Epithelial cell of prostate (primary cell): ENCODE data around the gene AIFM3.
"Not testable (repeated sequence)": the region's sequence is repeated elsewhere in the genome, so short reads cannot be mapped to it uniquely, and the experiment has no call there.

Experiments used
- DNase-seq: peaks from one replicate; pipeline ENCODE4 v3.0.0-alpha.2; 2011; ENCODE audit warnings: low read depth, low spot score
- H3K27ac ChIP-seq: fragments of 450-650 bp; 2 replicates; pipeline ENCODE4 v1.5.1; 2017; ENCODE audit warnings: mild to moderate bottlenecking

Gene AIFM3

DNA sequence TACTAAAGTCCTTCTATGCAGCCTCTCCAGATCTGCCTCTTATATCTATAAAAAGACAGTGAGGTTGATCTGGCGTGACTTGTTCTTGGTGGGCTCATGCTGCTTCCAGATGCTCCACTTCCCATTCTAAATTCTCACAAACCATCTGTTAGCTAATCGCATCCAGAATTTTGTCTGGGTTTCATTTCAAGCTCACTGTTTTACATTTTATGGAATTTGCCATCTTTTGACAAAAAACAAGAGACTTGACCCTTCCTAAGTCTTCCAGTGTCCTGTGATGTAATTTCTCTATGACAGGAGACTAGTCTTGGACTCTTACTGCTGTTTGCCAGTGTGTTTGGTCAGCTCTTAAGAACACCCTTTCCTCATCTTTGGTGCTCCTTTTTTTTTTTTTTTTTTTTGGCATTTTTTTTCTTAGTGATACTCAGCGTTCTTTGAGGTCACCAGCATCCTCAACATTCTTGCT is 26.8 kb upstream of the AIFM3 start:
- H3K27ac ChIP-seq: peak overlapping the region; percentile 0
- DNase-seq: no peak

DNA sequence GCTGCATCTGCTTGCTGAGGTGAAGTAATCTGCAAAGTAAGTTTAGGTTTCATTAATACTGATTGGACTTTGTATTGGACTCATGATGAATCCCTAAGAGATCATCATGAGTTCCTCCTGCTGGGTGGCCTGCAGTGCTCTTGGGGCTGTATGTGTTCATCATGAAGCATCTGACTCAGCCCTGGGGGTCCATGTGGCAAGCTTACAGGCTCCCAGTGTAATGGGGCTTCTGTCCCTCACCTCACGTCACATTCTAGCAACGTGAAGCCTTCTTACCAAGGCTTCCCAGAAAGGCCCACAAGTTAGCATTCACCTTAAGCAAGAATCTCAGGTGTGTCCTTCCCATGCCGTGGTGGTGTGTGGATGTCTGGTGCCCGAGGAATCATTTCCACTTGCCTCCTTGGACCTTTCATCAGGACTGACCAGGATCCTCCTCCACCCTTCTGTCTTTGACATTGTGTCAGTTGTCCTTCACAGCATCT is 26.1 kb upstream of the AIFM3 start:
- DNase-seq: no peak
- H3K27ac ChIP-seq: peak overlapping the region; percentile 0

DNA sequence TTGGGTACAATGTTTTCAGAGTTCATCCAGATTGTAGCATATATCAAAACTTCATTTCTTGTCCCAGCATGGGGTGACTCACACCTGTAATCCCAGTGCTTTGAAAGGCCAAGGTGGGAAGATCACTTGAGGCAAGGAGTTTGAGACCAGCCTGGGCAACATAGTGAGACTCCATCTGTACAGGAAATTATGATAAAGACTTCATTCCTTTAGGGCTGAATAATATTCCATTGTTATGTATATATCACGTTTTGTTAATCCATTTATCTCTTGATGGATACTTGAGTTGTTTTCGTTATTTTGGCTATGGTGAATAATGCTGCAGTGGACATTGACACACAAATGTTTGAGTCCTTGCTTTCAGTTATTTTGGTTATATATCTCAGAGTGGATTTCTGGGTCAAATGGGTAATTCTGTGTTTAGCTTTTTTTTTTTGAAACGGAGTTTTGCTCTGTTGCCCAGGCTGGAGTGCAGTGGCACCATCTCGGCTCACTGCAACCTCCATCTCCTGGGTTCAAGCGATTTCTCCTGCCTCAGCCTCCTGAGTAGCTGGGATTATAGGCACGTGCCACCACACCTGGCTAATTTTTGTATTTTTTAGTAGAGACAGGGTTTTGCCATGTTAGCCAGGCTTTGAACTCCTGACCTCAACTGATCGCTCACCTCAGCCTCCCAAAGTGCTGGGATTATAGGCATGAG is 24.7 kb upstream of the AIFM3 start:
- DNase-seq: not testable (repeated sequence)

DNA sequence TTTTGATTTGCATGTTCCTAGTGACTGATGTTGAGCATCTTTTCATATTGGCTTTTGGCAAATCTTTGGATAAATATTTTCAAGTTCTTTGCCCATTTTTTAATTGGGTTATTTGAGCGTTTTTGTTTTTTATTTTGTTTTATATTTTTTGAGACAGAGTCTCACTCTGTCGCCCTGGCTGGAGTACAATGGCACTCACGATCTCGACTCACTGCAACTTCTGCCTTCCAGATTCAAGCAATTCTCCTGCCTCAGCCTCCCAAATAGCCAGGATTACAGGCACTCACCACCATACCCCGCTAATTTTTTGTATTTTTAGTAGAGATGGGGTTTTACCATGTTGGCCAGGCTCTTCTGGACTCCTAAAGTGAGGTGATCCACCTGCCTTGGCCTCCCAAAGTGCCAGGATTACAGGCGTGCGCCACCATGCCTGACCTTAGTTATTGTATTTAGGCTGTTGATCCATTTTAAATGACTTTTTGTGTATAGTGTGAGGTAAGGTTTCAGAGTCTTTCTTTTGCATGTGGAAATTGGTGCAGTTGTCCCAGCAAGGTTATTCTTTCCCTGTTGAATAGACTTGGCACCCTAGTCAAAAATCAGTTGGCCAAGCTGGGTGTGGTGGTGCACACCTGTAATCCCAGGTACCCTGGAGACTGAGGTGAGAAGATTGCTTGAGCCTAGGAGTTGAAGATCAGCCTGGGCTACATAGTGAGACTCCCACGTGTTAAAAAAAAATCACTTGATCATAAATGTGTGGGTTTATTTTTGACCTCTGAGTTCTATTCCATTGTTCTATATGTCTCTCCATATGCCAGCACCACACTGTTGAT is 23.7 kb upstream of the AIFM3 start:
- peak overlapping the region; percentile 83 for H3K27ac ChIP-seq
- no peak for DNase-seq

More for the DNA sequence above, 24.7 kb upstream of the AIFM3 start:
- peak overlapping the region; percentile 27 for H3K27ac ChIP-seq

DNA sequence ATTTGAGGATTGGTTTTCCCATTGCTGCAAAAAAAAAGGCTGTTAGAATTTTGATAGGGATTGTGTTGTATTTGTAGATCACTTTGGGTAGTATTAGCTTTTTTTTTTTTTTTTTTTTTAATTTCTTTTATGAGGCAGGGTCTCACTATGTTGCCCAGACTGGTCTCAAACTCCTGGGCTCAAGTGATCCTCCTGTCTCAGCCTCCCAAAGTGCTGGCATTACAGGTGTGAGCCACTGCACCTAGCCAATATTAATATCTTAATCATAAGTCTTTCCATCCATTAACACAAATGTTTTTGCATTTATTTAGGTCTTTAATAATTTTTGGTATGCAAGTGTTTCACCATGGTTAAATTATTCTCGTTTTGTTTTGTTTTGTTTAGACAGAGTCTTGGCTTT is 23.0 kb upstream of the AIFM3 start:
- peak overlapping the region; percentile 83 for H3K27ac ChIP-seq
- DNase-seq: no peak

DNA sequence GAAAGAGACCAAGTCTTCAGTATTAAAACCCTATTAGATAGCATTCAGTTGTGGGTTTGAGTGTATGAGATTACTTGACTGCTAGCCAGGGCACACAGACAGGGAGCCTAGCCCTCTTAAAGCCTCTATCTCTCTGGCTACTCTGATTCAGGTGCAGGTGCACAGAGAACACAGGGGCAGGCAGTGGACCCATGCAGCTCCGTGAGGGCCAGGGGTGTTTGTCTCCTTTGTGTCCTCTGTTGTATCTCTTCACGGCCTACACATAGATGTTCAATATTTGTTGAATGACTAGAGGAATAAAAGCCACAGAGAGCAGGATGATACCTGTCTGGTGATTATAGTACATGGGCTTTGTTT is 21.5 kb upstream of the AIFM3 start:
- no peak for DNase-seq
- peak overlapping the region; percentile 83 for H3K27ac ChIP-seq

DNA sequence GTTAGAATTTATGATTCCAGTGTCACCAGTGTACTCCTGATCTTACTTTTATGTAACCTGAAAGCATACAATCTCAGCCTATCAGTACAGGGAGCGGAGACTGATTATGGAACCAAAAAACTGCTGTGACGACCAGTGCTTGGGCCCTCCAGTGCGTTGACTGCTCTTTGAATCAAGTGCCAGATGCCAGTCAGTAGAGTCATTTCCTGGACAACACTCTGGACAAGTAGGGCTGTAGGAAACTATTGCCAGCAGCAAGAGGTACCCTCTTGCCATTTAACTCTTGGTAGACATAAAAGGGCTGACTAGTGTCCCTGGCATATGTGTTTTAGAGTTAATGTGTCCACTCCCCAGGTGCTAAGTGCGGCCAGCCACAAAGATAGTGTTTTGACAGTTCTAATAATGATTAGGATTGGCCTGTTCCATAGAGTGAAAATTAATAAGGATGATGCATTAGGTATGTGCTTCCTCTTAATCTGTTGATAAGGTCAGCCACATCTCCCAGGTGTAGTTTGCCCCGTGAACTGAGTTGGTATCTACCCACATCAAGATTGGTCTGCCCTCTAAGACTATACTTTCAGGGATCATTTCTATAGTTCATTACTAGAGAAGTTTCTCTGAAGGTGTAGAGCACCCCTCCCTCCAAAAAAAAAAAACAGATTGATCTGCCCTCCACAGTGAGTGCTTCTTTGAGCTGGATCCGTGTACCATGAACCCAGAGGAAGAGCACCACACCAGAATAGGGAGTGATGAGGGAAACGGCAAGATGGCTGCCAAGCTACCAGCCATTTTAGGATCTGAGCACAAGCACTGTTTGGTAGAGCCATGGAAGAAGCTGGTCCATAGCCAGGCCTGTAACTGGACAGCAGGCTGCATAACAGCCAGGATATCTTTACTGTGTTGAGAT is 20.7 kb upstream of the AIFM3 start:
- DNase-seq: no peak
- H3K27ac ChIP-seq: peak overlapping the region; percentile 83

DNA sequence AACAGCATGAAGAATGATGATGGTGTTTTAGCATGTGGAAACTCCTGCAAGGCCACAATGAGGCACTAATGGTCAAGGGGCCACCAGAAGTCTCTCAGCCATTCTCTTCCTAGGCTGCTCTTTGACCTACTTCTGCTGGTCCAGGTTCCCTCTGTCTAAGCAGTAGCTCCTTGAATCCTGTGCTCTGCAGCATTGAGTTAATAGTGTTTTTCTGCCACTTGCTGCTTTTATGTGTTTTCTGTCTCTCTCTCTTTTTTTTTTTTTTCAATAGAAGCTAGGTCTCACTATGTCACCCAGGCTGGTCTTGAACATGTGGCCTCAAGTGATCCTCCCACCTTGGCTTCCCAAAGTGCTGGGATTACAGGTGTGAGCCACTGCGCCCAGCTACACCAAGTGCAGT is 20.1 kb upstream of the AIFM3 start:
- peak overlapping the region; percentile 83 for H3K27ac ChIP-seq
- DNase-seq: no peak

DNA sequence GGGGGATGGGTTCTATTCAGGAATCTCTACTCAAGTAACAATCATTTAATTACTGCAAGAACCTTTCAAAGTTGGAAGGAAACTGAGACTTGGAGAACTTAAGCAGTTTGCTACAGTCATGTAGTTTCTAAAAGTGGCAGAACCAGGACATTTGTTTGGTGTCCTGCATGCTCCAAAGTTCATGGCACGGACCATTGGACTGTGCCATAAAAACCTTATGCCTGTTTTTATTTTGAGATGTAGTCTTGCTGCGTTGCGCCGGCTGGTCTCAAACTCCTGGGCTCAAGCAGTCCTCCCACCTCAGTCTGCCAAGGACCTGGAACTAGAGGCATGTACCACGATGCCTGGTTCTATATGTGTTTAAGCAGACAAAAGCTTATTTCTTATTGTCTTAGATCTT is 18.6 kb upstream of the AIFM3 start:
- DNase-seq: no peak
- H3K27ac ChIP-seq: peak overlapping the region; percentile 99

DNA sequence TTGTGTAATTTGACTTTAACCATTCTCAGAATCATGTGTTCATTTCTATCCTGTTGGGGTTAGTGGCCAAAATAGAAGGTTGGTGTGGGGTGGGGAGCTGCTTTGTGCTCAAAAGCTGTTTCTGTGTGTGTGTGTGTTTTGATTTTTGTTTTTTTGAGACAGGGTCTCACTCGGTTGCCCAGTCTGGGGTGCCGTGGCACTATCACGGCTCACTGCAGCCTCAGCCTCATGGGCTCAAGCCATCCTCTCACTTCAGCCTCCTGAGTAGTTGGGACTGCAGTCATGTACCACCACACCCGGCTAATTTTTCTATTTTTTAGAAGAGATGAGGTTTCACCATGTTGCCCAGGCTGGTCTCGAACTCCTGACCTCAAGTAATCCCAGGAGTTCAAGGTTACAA is 18.1 kb upstream of the AIFM3 start:
- no peak for DNase-seq
- H3K27ac ChIP-seq: peak overlapping the region; percentile 99

DNA sequence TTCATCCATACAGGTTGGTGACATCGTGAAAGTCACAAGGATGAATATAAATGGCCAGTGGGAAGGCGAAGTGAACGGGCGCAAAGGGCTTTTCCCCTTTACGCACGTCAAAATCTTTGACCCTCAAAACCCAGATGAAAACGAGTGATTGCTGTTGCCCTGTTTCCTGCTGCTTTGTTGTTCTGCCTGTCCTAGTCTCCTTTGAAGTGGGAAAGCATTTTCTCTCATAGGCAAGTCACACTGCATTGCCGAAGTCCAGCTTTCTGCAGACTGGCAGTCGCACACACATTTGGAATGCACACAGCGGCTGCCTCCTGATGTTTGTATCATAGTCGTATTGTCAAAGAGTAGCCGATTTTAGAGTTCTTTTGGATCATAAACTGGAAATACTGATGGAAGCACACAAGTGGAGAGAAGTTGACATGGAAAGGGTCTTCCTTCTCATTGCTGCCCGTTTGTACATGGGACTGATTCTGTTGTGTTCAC is 17.3 kb upstream of the AIFM3 start:
- H3K27ac ChIP-seq: peak overlapping the region; percentile 99
- no peak for DNase-seq

DNA sequence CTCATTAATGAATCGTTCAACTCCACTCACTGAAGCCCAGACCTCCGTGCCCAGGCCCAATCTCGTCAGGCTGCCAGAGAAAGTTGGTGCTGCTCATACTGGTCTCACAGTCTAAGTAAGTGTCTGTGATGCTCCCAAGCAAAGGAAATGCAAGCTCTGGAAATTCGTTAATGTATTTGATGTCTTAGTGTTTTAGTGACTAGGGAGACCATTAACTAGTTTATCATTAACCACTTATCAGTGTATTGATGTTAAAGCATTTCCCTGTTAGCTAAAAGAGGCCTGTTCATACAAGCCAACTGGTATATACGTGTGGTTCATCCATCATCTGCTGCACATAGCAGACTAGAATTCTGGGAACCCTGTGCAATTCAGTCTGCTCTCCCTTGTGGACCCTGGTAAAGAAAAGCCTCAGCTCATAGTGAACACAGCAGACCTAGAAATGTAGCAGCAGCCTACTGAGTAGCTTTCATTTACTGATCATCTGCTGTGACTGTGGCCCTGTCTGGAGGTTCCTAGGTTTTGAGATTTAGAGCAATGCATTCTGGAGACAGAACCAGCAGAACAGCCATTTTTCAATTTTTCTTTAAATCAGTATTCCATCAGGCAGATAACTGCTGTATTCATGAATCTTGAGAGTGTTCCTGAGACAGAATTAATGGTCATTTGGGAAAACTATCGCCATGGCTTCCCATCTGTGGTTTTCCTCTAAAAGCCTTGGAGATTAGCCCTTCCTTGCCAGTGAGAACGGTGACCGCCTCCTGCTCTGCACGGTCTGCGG is 15.7 kb upstream of the AIFM3 start:
- no peak for DNase-seq
- peak overlapping the region; percentile 99 for H3K27ac ChIP-seq

DNA sequence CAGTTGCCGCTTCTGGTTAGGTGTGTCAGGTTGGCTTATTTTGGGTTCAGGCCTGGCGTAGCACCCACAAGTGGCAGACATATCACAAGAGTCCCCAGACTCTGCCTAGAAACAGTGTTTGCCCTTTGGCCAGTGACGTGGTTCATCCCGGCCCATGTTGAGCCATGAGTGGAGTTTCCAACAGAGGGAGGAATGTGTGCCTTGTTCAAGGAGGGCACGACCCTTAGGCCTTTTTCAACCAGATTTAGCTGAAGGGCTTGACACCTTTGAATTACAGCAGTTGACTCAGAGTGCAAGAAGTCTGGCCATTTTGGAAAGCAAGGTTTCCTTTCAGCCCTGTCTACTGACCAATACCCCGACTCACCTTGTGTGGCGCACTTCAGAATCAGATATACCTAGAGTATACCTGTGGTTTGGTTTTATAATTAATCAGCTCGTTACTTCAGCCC is 15.1 kb upstream of the AIFM3 start:
- DNase-seq: no peak
- H3K27ac ChIP-seq: peak overlapping the region; percentile 99

DNA sequence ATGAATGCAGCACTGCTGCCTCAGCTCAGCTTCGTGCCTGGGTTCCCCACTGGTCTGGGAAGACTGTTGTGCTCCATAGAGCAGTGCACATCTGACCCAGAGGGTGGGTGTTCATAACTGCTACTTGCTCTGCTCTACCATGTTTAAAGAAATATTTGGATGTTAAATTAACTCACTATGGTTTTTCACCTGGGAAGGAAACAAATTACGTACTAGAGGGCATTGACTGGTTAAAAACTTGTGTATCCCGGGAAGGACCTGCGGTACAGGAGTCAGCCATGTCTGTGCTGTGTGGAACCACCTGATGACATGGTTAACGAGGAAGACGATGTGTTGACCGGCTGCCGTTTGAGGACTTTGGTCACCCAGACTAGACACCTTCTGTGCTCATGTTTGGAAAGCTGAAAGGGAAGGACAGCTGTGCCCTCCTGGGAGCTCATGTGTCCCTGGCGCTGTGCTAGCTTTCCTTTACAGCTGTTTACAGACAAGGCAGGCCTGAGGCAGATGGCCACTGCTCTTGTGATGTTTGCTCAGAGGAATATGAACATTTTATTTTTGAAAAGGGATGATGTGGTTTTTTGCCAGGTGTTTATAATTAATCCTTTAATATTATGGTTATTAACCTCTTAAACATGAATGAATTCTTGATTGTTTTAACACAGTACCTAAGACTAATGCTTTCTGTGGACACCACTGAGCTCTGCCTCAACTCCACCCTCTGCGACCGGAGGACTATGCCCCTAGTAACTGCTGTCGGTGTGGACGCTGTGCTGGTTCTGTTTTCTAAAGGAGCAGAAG is 14.3 kb upstream of the AIFM3 start:
- H3K27ac ChIP-seq: peak overlapping the region; percentile 99
- DNase-seq: no peak

DNA sequence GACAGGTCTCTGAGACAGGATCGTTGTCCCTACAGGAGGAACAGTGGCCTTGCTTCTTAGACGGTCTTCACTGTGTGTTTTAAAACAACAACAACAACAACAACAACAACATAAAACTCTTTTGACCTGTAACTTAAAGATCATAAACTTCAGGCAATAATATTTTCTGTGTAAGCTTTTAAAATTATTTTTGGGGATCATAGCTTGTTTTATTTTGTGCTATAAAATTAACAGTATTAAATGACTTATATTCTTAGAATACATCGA is 13.8 kb upstream of the AIFM3 start:
- H3K27ac ChIP-seq: peak overlapping the region; percentile 99
- no peak for DNase-seq

DNA sequence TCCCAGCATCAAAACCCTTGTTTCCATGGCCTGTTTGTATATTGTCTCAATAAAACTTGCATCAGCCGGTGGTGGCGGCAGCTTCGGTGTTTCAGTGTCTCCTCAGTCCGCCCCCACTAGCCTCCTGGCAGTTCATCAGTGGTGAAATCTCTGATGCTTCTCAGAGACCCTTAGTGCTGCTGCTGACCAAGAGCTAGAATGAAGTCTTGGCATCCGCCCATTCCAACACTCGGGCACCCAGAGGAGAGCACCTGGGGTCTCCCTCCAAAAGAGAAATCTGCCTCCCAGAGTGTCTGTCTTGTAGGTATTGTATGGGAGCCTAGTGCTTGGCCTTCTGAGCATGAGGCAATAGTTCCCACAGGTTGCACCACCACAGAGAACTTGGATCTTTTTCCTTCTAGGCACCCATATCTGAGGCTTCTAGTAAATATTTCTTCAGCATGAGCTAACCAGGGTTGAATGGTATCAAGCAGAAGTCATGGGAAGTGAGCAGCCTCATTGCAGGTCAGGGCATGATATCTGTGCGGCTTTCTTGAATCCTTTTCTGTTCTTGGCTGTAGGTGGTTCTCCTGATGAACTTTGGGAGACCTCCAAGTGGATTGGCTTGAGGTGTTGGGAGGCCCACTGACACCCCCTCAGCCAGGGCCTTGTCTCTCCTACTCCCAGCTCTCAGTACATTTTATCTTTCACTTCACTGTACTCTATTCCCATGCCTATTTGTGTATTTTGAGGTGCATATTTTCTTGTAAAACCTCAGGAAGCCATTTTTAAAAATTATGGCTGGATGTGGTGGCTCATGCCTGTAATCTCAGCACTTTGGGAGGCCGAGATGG is 13.2 kb upstream of the AIFM3 start:
- H3K27ac ChIP-seq: peak overlapping the region; percentile 99
- peak; percentile 90 for DNase-seq

DNA sequence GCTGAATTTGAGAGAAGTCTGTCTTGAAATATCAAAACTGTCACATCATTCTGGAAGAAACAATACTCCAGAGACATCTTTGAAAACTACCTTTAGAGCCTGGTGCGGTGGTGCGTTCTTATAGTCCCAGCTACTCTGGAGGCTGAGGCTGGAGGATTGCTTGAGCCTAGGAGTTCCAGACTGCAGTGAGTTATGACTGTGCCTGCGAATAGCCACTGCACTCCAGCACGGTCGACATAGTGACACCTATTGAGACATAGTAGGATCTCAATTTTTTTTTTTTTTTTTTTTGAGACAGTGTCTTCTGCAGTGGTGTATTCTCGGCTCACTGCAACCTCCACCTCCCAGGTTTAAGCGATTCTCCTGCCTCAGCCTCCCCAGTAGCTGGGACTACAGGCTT is 11.5 kb upstream of the AIFM3 start:
- peak overlapping the region; percentile 99 for H3K27ac ChIP-seq

More for the DNA sequence above, 11.5 kb upstream of the AIFM3 start:
- no peak for DNase-seq
